Gastrocnemius medialis (tissue), 4 donors: ENCODE results near the gene ASB18. TPM values are rescaled to one million over a fixed set of nuclear protein-coding genes. Genes with fewer than 3 reads are reported as not detected.

Source experiments
- ATAC-seq, 2 donors: fragments of 150-250 bp; one replicate each; pipeline ENCODE4 v1.9.1; 2016
- DNase-seq, 2 donors: peaks; one replicate each; pipeline ENCODE4 v3.0.0-alpha.2; 2019
- H3K27ac ChIP-seq, 4 donors: fragments of 200-600 bp; sonication (generic); 1 replicate in 1 of 4; 2 replicates in 3 of 4; pipeline ENCODE4 v1.5.1; 2016 to 2018; ENCODE audit warnings: mild to moderate bottlenecking in 2 of 4, moderate library complexity in 1 of 4
- H3K27me3 ChIP-seq, 3 donors: fragments of 200-600 bp; sonication (generic) in 2 of 3; 1 replicate in 1 of 3; 2 replicates in 2 of 3; pipeline versions ENCODE4 v1.5.1 to v1.6.0; 2016 to 2019; ENCODE audit warnings: mild to moderate bottlenecking in 1 of 3, moderate library complexity in 1 of 3
- H3K36me3 ChIP-seq, 2 donors: fragments of 200-600 bp; sonication (generic) in 1 of 2; one replicate each; pipeline ENCODE4 v1.5.1; 2017 to 2018
- H3K4me1 ChIP-seq, 2 donors: fragments of 200-600 bp; sonication (generic) in 1 of 2; one replicate each; pipeline ENCODE4 v1.5.1; 2016 to 2017; ENCODE audit warnings: mild to moderate bottlenecking in 2 of 2
- H3K4me3 ChIP-seq, 4 donors: fragments of 200-600 bp; sonication (generic) in 3 of 4; 1 replicate in 1 of 4; 2 replicates in 3 of 4; pipeline ENCODE4 v1.5.1; 2016 to 2019; ENCODE audit warnings: mild to moderate bottlenecking in 2 of 4
- H3K9me3 ChIP-seq, 3 donors: fragments of 200-600 bp; sonication (generic) in 2 of 3; 1 replicate in 1 of 3; 2 replicates in 2 of 3; pipeline ENCODE4 v1.5.1; 2016 to 2019
- POLR2A ChIP-seq, 2 donors: fragments of 450-650 bp; IDR thresholded peaks; one replicate each; pipeline ENCODE4 v1.6.1; 2017; ENCODE audit warnings: antibody characterized with exemption in 2 of 2, mild to moderate bottlenecking in 2 of 2, moderate library complexity in 2 of 2
- in situ Hi-C, 4 donors: fragments of 200-750 bp; cut with MboI; loops; one replicate each; pipeline versions ENCODE4 v1.15.0 to v1.8.0; 2017; ENCODE audit warnings: low sequenced_read_pairs in 4 of 4
- intact Hi-C: fragments of 100-400 bp; cut with DNase I; formaldehyde crosslinking; loops from one replicate; pipeline ENCODE4 v1.15.1; 2023; ENCODE audit warnings: low total_unique reads
- total RNA-seq, 4 donors: library from RNA; depleted of rRNA; stranded (reverse); fragments of >200 nt; gene quantifications; one replicate each; pipeline versions ENCODE4 v1.1.0 to v1.2.3, GENCODE V29; 2016
- TF ChIP-seq, protein P1 (sequence below), 5 experiments: fragments of 450-650 bp in 3 of 5; fragments of 200-600 bp in 2 of 5; sonication (generic) in 2 of 5; IDR thresholded peaks in 4 of 5; conservative IDR thresholded peaks in 1 of 5; 1 replicate in 4 of 5; 2 replicates in 1 of 5; pipeline ENCODE4 v1.5.1; 2016 to 2019; ENCODE audit warnings: antibody characterized with exemption in 5 of 5, mild to moderate bottlenecking in 3 of 5, moderate library complexity in 3 of 5

The ASB18 gene
- total RNA-seq, 4 donors from 2014 or later = 0.16 to 0.17 TPM; not detected in 2

DNA sequence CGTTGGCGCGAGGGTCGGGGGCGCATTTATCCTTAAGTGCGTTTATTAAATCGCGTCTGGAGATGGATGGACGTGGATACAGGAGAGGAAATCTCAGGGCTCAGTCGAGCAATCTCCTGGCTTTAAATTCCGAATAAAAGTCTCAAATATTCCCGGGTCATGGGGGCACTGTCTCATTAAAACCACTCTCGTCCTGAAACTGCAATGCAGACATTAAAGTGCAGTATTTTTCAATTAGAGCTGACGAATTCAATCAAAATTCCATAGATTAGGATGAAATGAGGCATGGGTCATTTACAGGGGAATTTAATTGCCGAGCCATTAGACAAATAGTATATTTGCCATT, 85.3 kb downstream of the ASB18 start:
- intact Hi-C loops (loop anchor here (2.0 to 5.0 kb wide), 2 partner anchors 58 to 410 kb away; no protein-coding TSS in a partner anchor), in situ Hi-C loops (no loop called here)
- ATAC-seq (no peak), DNase-seq (no peak)
- peak overlapping the region in 3 of 4 donors; percentile 42 to 46 (median 43) for H3K4me3 ChIP-seq
- H3K27ac ChIP-seq = no peak overlapping the region
- H3K9me3 ChIP-seq = no peaks in the 10 kb centered on the region
- TF ChIP-seq, protein P1, sequence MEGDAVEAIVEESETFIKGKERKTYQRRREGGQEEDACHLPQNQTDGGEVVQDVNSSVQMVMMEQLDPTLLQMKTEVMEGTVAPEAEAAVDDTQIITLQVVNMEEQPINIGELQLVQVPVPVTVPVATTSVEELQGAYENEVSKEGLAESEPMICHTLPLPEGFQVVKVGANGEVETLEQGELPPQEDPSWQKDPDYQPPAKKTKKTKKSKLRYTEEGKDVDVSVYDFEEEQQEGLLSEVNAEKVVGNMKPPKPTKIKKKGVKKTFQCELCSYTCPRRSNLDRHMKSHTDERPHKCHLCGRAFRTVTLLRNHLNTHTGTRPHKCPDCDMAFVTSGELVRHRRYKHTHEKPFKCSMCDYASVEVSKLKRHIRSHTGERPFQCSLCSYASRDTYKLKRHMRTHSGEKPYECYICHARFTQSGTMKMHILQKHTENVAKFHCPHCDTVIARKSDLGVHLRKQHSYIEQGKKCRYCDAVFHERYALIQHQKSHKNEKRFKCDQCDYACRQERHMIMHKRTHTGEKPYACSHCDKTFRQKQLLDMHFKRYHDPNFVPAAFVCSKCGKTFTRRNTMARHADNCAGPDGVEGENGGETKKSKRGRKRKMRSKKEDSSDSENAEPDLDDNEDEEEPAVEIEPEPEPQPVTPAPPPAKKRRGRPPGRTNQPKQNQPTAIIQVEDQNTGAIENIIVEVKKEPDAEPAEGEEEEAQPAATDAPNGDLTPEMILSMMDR (IDR thresholded peaks at IDR 0.05 in 4 of 5, conservative IDR thresholded peaks at IDR 0.05 in 1 of 5) = no peak
- TF ChIP-seq POLR2A (IDR thresholded peaks at IDR 0.05) = no peak
- peaks cover 13 to 15% of the 10 kb centered on the region in 2 donors for H3K4me1 ChIP-seq
- peaks cover 78 to 81% (median 80%) of the 10 kb centered on the region in 3 donors for H3K27me3 ChIP-seq
- H3K36me3 ChIP-seq = no peaks in the 10 kb centered on the region

- Histone ChIP-seq H3K27ac (no peak overlapping the region), H3K27me3 (peaks cover 84 to 88% (median 86%) of the 10 kb centered on the region in 3 donors), H3K4me1 (peaks cover 15 to 16% of the 10 kb centered on the region in 2 donors), H3K36me3 (no peaks in the 10 kb centered on the region), H3K4me3 (peak overlapping the region; percentile 33 to 46 (median 42)), H3K9me3 (no peaks in the 10 kb centered on the region)
- intact Hi-C loops = loop anchor here (2.0 to 5.0 kb wide), 2 partner anchors 59 to 409 kb away; no protein-coding TSS in a partner anchor
- ATAC-seq (peak; percentile 51 to 58), DNase-seq (peak in 1 of 2 donors; percentile 41)
- in situ Hi-C loops = no loop called here
- TF ChIP-seq, protein P1 (IDR thresholded peaks at IDR 0.05 in 4 of 5, conservative IDR thresholded peaks at IDR 0.05 in 1 of 5) = peak; percentile 55 to 83 (median 73)
- TF ChIP-seq POLR2A (IDR thresholded peaks at IDR 0.05) = no peak
Measured at GRCh38 chr2:236177967-236178889, 86.0 kb downstream of the ASB18 start.

- in situ Hi-C loops (no loop called here), intact Hi-C loops (loop anchor here (5.0 kb wide), 1 partner anchor 60 kb away; no protein-coding TSS in a partner anchor)
- Histone ChIP-seq H3K27me3 (peaks cover 91 to 94% (median 93%) of the 10 kb centered on the region in 3 donors), H3K36me3 (no peaks in the 10 kb centered on the region), H3K9me3 (no peaks in the 10 kb centered on the region), H3K4me1 (peaks cover 18 to 19% of the 10 kb centered on the region in 2 donors), H3K4me3 (peak overlapping the region; percentile 33 to 46 (median 42)), H3K27ac (no peak overlapping the region)
- peak; percentile 68 for ATAC-seq
- TF ChIP-seq, protein P1 (IDR thresholded peaks at IDR 0.05 in 4 of 5, conservative IDR thresholded peaks at IDR 0.05 in 1 of 5) = no peak
- TF ChIP-seq POLR2A (IDR thresholded peaks at IDR 0.05) = no peak
- DNase-seq = peak; percentile 20 to 55
Measured at GRCh38 chr2:236177604-236177966, 86.6 kb downstream of the ASB18 start.

DNA sequence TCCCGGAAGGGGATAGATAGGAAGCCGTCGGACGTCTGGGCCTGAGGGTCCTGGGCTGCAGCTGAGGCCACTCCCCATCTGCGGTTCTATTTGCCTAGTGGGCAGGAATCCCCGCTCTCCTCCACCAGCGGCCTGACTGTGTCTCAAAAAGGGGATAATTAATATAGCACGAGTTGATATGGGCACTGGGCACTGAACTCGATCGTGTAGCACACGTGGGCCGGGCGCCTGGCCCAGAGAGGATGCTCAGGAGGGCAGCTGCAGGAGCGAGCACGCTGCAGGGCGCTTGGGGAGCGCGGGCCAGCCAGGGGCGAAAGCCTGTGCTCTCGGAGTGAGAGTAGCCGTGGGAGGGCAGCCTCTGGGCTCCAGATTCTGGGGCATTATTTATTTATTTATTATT, 87.3 kb downstream of the ASB18 start:
- Histone ChIP-seq H3K36me3 (no peaks in the 10 kb centered on the region), H3K4me1 (peaks cover 23 to 24% of the 10 kb centered on the region in 2 donors), H3K9me3 (no peaks in the 10 kb centered on the region), H3K27ac (no peak overlapping the region), H3K27me3 (peaks cover 96 to 98% (median 97%) of the 10 kb centered on the region in 3 donors), H3K4me3 (no peak overlapping the region)
- DNase-seq (no peak), ATAC-seq (no peak)
- TF ChIP-seq, protein P1 (IDR thresholded peaks at IDR 0.05 in 4 of 5, conservative IDR thresholded peaks at IDR 0.05 in 1 of 5) = no peak
- no peak for TF ChIP-seq POLR2A (IDR thresholded peaks at IDR 0.05)
- intact Hi-C loops = loop anchor here (5.0 kb wide), 1 partner anchor 60 kb away; no protein-coding TSS in a partner anchor
- in situ Hi-C loops = no loop called here
